ENCODE results near the gene MPP2.
"Not testable (repeated sequence)": the region's sequence is repeated elsewhere in the genome, so short reads cannot be mapped to it uniquely, and the experiment has no call there.

The MPP2 gene

GRCh38 chr17:43907425-43907981 lies at the start of gene MPP2:
TSS of gene MPP2 (minus strand) at chr17:43907536. CDS start at chr17:43904460, 3,076 bp downstream.
- DNase-seq (ENCODE audit: low read depth): no peak

GRCh38 chr17:43956222-43956621 lies 48.9 kb upstream of the MPP2 start:
- no peak for DNase-seq (ENCODE audit: low read depth)

- DNase-seq (ENCODE audit: low read depth): no peak
Observed at GRCh38 chr17:43953746-43954145, 46.4 kb upstream of the MPP2 start, which contains the start of gene PYY. TSS of gene PYY (minus strand) at chr17:43953940. CDS start at chr17:43953483, 457 bp downstream.

GRCh38 chr17:43952724-43953666 lies 45.7 kb upstream of the MPP2 start:
- DNase-seq (ENCODE audit: low read depth): no peak

GRCh38 chr17:43952351-43952723 lies 45.0 kb upstream of the MPP2 start:
- no peak for DNase-seq (ENCODE audit: low read depth)

GRCh38 chr17:43951750-43952149 lies 44.4 kb upstream of the MPP2 start:
- DNase-seq (ENCODE audit: low read depth): no peak

GRCh38 chr17:43950554-43950953 lies 43.2 kb upstream of the MPP2 start:
- no peak for DNase-seq (ENCODE audit: low read depth)

GRCh38 chr17:43949781-43950180 lies 42.4 kb upstream of the MPP2 start:
- no peak for DNase-seq (ENCODE audit: low read depth)

- DNase-seq (ENCODE audit: low read depth): no peak
Observed at GRCh38 chr17:43946781-43947180, 39.4 kb upstream of the MPP2 start.

GRCh38 chr17:43945074-43945829 lies 37.9 kb upstream of the MPP2 start:
- no peak for DNase-seq (ENCODE audit: low read depth)

- DNase-seq (ENCODE audit: low read depth): no peak
Observed at GRCh38 chr17:43942051-43942685, 34.8 kb upstream of the MPP2 start, which contains the start of gene PPY. TSS of gene PPY (minus strand) at chr17:43942476. CDS start at chr17:43941654, 822 bp downstream.

GRCh38 chr17:43940630-43941029 lies 33.3 kb upstream of the MPP2 start:
- DNase-seq (ENCODE audit: low read depth): no peak

GRCh38 chr17:43939886-43940285 lies 32.5 kb upstream of the MPP2 start:
- no peak for DNase-seq (ENCODE audit: low read depth)

- DNase-seq (ENCODE audit: low read depth): not testable (repeated sequence)
Observed at GRCh38 chr17:43939452-43939851, 32.1 kb upstream of the MPP2 start.

GRCh38 chr17:43938838-43939182 lies 31.5 kb upstream of the MPP2 start:
- no peak for DNase-seq (ENCODE audit: low read depth)

- no peak for DNase-seq (ENCODE audit: low read depth)
Observed at GRCh38 chr17:43936434-43936833, 29.1 kb upstream of the MPP2 start.

GRCh38 chr17:43935926-43936261 lies 28.6 kb upstream of the MPP2 start:
- no peak for DNase-seq (ENCODE audit: low read depth)

- no peak for DNase-seq (ENCODE audit: low read depth)
Observed at GRCh38 chr17:43935204-43935925, 28.0 kb upstream of the MPP2 start.

- DNase-seq (ENCODE audit: low read depth): no peak
Observed at GRCh38 chr17:43932923-43933322, 25.6 kb upstream of the MPP2 start.

- DNase-seq (ENCODE audit: low read depth): no peak
Observed at GRCh38 chr17:43932357-43932756, 25.0 kb upstream of the MPP2 start.

- DNase-seq (ENCODE audit: low read depth): no peak
Observed at GRCh38 chr17:43931062-43931571, 23.8 kb upstream of the MPP2 start.
